H1 (cell line): ENCODE data around the gene POLA2. TPM values are rescaled to one million over a fixed set of nuclear protein-coding genes. Genes with fewer than 3 reads are reported as not detected.

ENCODE experiments used
- EZH2 ChIP-seq: fragments of 200-600 bp; sonication (generic); IDR thresholded peaks from 2 replicates; pipeline ENCODE4 v1.7.1; 2012; ENCODE audit warnings: low read depth, mild to moderate bottlenecking, moderate library complexity, low read length, inconsistent platforms; ENCODE audit not compliant: severe bottlenecking
- HDAC2 ChIP-seq, 2 experiments: fragments of 300-600 bp in 1 of 2; sonication (generic) in 1 of 2; IDR thresholded peaks; 2 replicates each; pipeline ENCODE4 v1.6.1; 2011 to 2012; ENCODE audit warnings: low read depth in 2 of 2, low read length in 2 of 2, mild to moderate bottlenecking in 2 of 2, moderate library complexity in 2 of 2, borderline replicate concordance in 1 of 2, inconsistent platforms in 1 of 2
- JUND ChIP-seq: IDR thresholded peaks from 2 replicates; pipeline ENCODE4 v1.6.1; 2011; ENCODE audit warnings: mild to moderate bottlenecking, improper control_type of control experiment, low read length
- KDM1A ChIP-seq: fragments of 200-600, 300-600 bp; sonication (generic); IDR thresholded peaks from 2 replicates; pipeline ENCODE4 v1.7.1; 2016; ENCODE audit warnings: mild to moderate bottlenecking, low read length, borderline replicate concordance
- MAX ChIP-seq: IDR thresholded peaks from 2 replicates; pipeline ENCODE4 v1.6.1; 2012; ENCODE audit warnings: inconsistent platforms
- RAD21 ChIP-seq, 2 experiments: IDR thresholded peaks in 1 of 2; conservative IDR thresholded peaks in 1 of 2; 2 replicates each; pipeline ENCODE4 v1.6.1; 2011; ENCODE audit warnings: low read depth in 2 of 2, low read length in 2 of 2, improper control_type of control experiment in 1 of 2, inconsistent platforms in 1 of 2, mild to moderate bottlenecking in 1 of 2, moderate library complexity in 1 of 2
- RFX5 ChIP-seq: IDR thresholded peaks from 2 replicates; pipeline ENCODE4 v1.6.1; 2011; ENCODE audit warnings: low read depth, low read length, improper control_type of control experiment, borderline replicate concordance
- SIX5 ChIP-seq: IDR thresholded peaks from 2 replicates; pipeline ENCODE4 v1.6.1; 2011; ENCODE audit warnings: mild to moderate bottlenecking, low read depth, low read length
- TBP ChIP-seq: IDR thresholded peaks from 2 replicates; pipeline ENCODE4 v1.6.1; 2011; ENCODE audit warnings: low read depth, low read length, improper control_type of control experiment
- TCF12 ChIP-seq: IDR thresholded peaks from 2 replicates; pipeline ENCODE4 v1.6.1; 2011; ENCODE audit warnings: low read depth, mild to moderate bottlenecking, low read length
- USF2 ChIP-seq: IDR thresholded peaks from 2 replicates; pipeline ENCODE4 v1.6.1; 2011; ENCODE audit warnings: low read length, improper control_type of control experiment
- polyA plus RNA-seq, 7 experiments: library from polyadenylated mRNA; depleted of rRNA in 3 of 7; stranded (reverse) in 5 of 7; unstranded in 2 of 7; fragments of >200 nt in 5 of 7; fragments of 200-250 nt in 2 of 7; gene quantifications; 1 replicate in 5 of 7; 2 replicates in 1 of 7; 4 replicates in 1 of 7; pipeline versions ENCODE4 v1.2.1 to v1.2.3, GENCODE V29; 2011 to 2013; ENCODE audit warnings: missing spikeins in 2 of 7, mixed read lengths in 2 of 7
- total RNA-seq: library from RNA; stranded (reverse); fragmentation: NEBNext Ultra II Directional; extraction: Animal tissue kit (Norgen Biotek cat#: 25700); gene quantifications from 2 replicates; pipeline ENCODE4 v1.2.1, GENCODE V29; 2021

POLA2 gene
- total and polyA plus RNA-seq, 2 of the 8 experiments (the other 6 are each of a cell fraction or from before 2014, with no cell fraction given) = 31.2 to 55.9 TPM

GRCh38 chr11:65274735-65275682 lies 13.2 kb downstream of the POLA2 start (continued):
- TF ChIP-seq MAX = no peak
- TF ChIP-seq RAD21 (IDR thresholded peaks at IDR 0.05 in 1 of 2, conservative IDR thresholded peaks at IDR 0.05 in 1 of 2; ENCODE audit: low read depth in 2 of 2, low read length in 2 of 2) = peak; percentile 87 to 94
- no peak for TF ChIP-seq RFX5
- no peak for TF ChIP-seq EZH2
- TF ChIP-seq HDAC2 (IDR thresholded peaks at IDR 0.05; ENCODE audit: borderline replicate concordance in 1 of 2, low read depth in 2 of 2, low read length in 2 of 2) = no peak
- TF ChIP-seq JUND = no peak
- no peak for TF ChIP-seq TBP
- no peak for TF ChIP-seq USF2
- TF ChIP-seq TCF12 = no peak
- no peak for TF ChIP-seq SIX5
- no peak for TF ChIP-seq KDM1A
- TF ChIP-seq, all 59 proteins: peak for 2
